PC-3 (cell line): ENCODE measurements around the gene HM13. TPM values are rescaled to one million over a fixed set of nuclear protein-coding genes. Genes with fewer than 3 reads are reported as not detected.

ENCODE experiments used
- ATAC-seq: fragments of 200-7000 bp; cut with Tn5 transposase; 2 replicates; pipeline ENCODE4 v1.9.1; 2020; ENCODE audit warnings: mild to moderate bottlenecking, moderate library complexity
- BruUV-seq: library from RNA; stranded (reverse); fragments of 400-500 nt; replicated peaks from 2 replicates; lab custom pipeline; 2021; lab: Mats Ljungman, UMichigan
- CTCF ChIA-PET: fragments of 300-600 bp; sonication (Branson Sonifier 250); formaldehyde crosslinking; loops from one replicate; lab custom pipeline; 2022; ENCODE audit warnings: antibody characterized with exemption; lab: Charles Lee
- POLR2A ChIA-PET: fragments of 300-600 bp; sonication (Branson Sonifier 250); formaldehyde crosslinking; loops from one replicate; lab custom pipeline; 2022; ENCODE audit warnings: antibody characterized with exemption; ENCODE audit not compliant: unreplicated experiment; lab: Charles Lee
- DNase-seq: peaks from one replicate; pipeline ENCODE4 v3.0.0-alpha.2; 2015
- H2AFZ ChIP-seq: fragments of 300-600 bp; sonication (generic); 2 replicates; pipeline ENCODE4 v1.6.0; 2016; ENCODE audit warnings: antibody characterized with exemption, low read length
- H3F3A ChIP-seq: fragments of 300-600 bp; sonication (generic); one replicate; pipeline ENCODE4 v1.6.0; 2017; ENCODE audit warnings: antibody characterized with exemption, low read length, control low read depth, mild to moderate bottlenecking; ENCODE audit not compliant: unreplicated experiment
- H3K27ac ChIP-seq: fragments of 300-600 bp; sonication (generic); 2 replicates; pipeline ENCODE4 v1.5.1; 2016; ENCODE audit warnings: mild to moderate bottlenecking, low read length
- H3K27me3 ChIP-seq: fragments of 300-600 bp; sonication (generic); 2 replicates; pipeline ENCODE4 v1.6.1; 2016; ENCODE audit warnings: low read length, mixed read lengths
- H3K36me3 ChIP-seq: fragments of 300-600 bp; sonication (generic); 2 replicates; pipeline ENCODE4 v1.6.1; 2016; ENCODE audit warnings: low read depth, mixed run types, low read length, mixed read lengths
- H3K4me1 ChIP-seq: fragments of 300-600 bp; sonication (generic); 2 replicates; pipeline ENCODE4 v1.5.1; 2016; ENCODE audit warnings: low read length; ENCODE audit not compliant: insufficient read depth
- H3K4me2 ChIP-seq: fragments of 300-600 bp; sonication (generic); 2 replicates; pipeline ENCODE4 v1.6.0; 2016; ENCODE audit warnings: low read length
- H3K4me3 ChIP-seq: fragments of 300-600 bp; sonication (generic); 2 replicates; pipeline ENCODE4 v1.5.1; 2016; ENCODE audit warnings: mild to moderate bottlenecking, low read length, mixed read lengths
- H3K79me2 ChIP-seq: fragments of 300-600 bp; sonication (generic); 2 replicates; pipeline ENCODE4 v1.6.1; 2017; ENCODE audit warnings: low read length, mixed read lengths
- H3K9ac ChIP-seq: fragments of 300-600 bp; sonication (generic); 2 replicates; pipeline ENCODE4 v1.6.0; 2016; ENCODE audit warnings: mild to moderate bottlenecking, low read length
- H3K9me2 ChIP-seq: fragments of 300-600 bp; sonication (generic); replicated peaks from 2 replicates; pipeline ENCODE4 v1.6.1; 2016; ENCODE audit warnings: mixed run types, low read length, mixed read lengths
- H3K9me3 ChIP-seq: fragments of 300-600 bp; sonication (generic); 2 replicates; pipeline ENCODE4 v1.6.1; 2016; ENCODE audit warnings: low read length, mixed read lengths
- H4K20me1 ChIP-seq: fragments of 300-600 bp; sonication (generic); 2 replicates; pipeline ENCODE4 v1.6.1; 2016; ENCODE audit warnings: low read length, mixed read lengths
- CTCF ChIP-seq: fragments of 300-600 bp; sonication (generic); conservative IDR thresholded peaks from 2 replicates; pipeline ENCODE4 v1.5.1; 2017; ENCODE audit warnings: antibody characterized with exemption, low read depth, mild to moderate bottlenecking, low read length
- EZH2 ChIP-seq: fragments of 300-600 bp; sonication (generic); IDR thresholded peaks from one replicate; pipeline ENCODE4 v1.6.1; 2017; ENCODE audit warnings: antibody characterized with exemption, mild to moderate bottlenecking, low read length; ENCODE audit not compliant: unreplicated experiment
- EZH2phosphoT487 ChIP-seq: fragments of 300-600 bp; sonication (generic); IDR thresholded peaks from 2 replicates; pipeline ENCODE4 v1.6.1; 2018; ENCODE audit warnings: mild to moderate bottlenecking, antibody characterized with exemption, low read length, borderline replicate concordance
- intact Hi-C: fragments of 100-400 bp; cut with micrococcal nuclease; formaldehyde crosslinking; loops from 2 replicates; pipeline ENCODE4 v1.9.0; 2023
- total RNA-seq: library from RNA; depleted of rRNA; stranded (reverse); fragments of >200 nt; gene quantifications from 2 replicates; pipeline ENCODE4 v1.2.3, GENCODE V29; 2014

The HM13 gene
- total RNA-seq, 1 experiment from 2014 or later: 99.5 TPM

- H3K36me3 ChIP-seq: peaks cover 37% of the 10 kb centered on the region
Observed at GRCh38 chr20:31542201-31542842, 28.1 kb downstream of the HM13 start.

DNA sequence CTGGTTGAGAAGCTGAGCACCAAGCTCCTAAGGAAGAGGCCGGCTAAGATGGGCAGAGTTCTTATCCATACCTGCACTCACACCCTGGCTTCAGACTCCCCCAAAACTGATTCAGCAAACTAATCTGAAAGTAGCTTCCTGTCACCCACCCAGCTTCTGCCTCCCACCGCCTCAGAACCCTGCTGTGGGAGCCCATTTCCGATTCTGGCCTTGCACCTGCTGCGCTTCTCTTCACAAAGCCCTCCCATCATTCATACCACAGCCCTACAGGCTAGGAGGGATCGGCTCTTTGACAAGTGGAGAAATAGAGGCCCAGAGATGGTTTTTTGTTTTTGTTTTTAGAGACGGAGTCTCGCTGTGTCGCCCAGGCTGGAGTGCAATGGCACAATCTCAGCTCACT, 28.7 kb downstream of the HM13 start:
- Histone ChIP-seq H3K9ac (no peak overlapping the region), H3F3A (peaks cover 6% of the 10 kb centered on the region), H3K4me2 (no peak overlapping the region), H3K79me2 (peaks cover 18% of the 10 kb centered on the region), H3K9me2 (no peaks in the 10 kb centered on the region), H3K27ac (0 out of 2 replicates have a peak overlapping the region, but pooled peaks have one; percentile 23), H3K4me1 (peaks cover 28% of the 10 kb centered on the region), H3K36me3 (peaks cover 36% of the 10 kb centered on the region), H3K9me3 (no peaks in the 10 kb centered on the region), H4K20me1 (no peaks in the 10 kb centered on the region; the same call in 1 of the 2 replicates), H3K27me3 (no peaks in the 10 kb centered on the region), H2AFZ (no peak overlapping the region), H3K4me3 (no peak overlapping the region)
- no peak for DNase-seq
- intact Hi-C loops: no loop called here
- no peak for ATAC-seq
- ChIA-PET POLR2A (no interaction called here), CTCF (no interaction called here)
- TF ChIP-seq EZH2phosphoT487: no peak
- TF ChIP-seq CTCF: no peak
- TF ChIP-seq EZH2: no peak
- BruUV-seq: no TSS peak

More at GRCh38 chr20:31542201-31542842, 28.1 kb downstream of the HM13 start:
- H3K79me2 ChIP-seq: peaks cover 12% of the 10 kb centered on the region
- H3K4me3 ChIP-seq: no peak overlapping the region
- peak; percentile 20 for ATAC-seq
- no peak for TF ChIP-seq CTCF
- TF ChIP-seq EZH2phosphoT487: no peak
- TF ChIP-seq EZH2: no peak
- CTCF ChIA-PET: no interaction called here
- H3K4me1 ChIP-seq: peaks cover 28% of the 10 kb centered on the region
- H3F3A ChIP-seq: peaks cover 6% of the 10 kb centered on the region
- no peak overlapping the region for H3K9ac ChIP-seq
- no peaks in the 10 kb centered on the region for H3K9me2 ChIP-seq
- H3K4me2 ChIP-seq: no peak overlapping the region
- no peaks in the 10 kb centered on the region; the same call in 1 of the 2 replicates for H4K20me1 ChIP-seq
- POLR2A ChIA-PET: no interaction called here
- no peaks in the 10 kb centered on the region for H3K9me3 ChIP-seq
- no TSS peak for BruUV-seq
- no peaks in the 10 kb centered on the region for H3K27me3 ChIP-seq
- peak overlapping the region; percentile 24 for H3K27ac ChIP-seq
- H2AFZ ChIP-seq: no peak overlapping the region
- DNase-seq: peak; percentile 42
- intact Hi-C loops: no loop called here

- Histone ChIP-seq H4K20me1 (no peaks in the 10 kb centered on the region; the same call in 1 of the 2 replicates), H3K9me2 (no peaks in the 10 kb centered on the region), H3K4me1 (peaks cover 37% of the 10 kb centered on the region), H3K4me2 (no peak overlapping the region), H3K4me3 (no peak overlapping the region), H3K36me3 (peaks cover 37% of the 10 kb centered on the region), H3K27ac (0 out of 2 replicates have a peak overlapping the region, but pooled peaks have one; percentile 16), H3K9ac (no peak overlapping the region), H3K79me2 (peaks cover 30% of the 10 kb centered on the region), H2AFZ (no peak overlapping the region), H3K27me3 (no peaks in the 10 kb centered on the region), H3F3A (peaks cover 6% of the 10 kb centered on the region), H3K9me3 (no peaks in the 10 kb centered on the region)
- TF ChIP-seq EZH2phosphoT487 (no peak), CTCF (no peak), EZH2 (no peak)
- POLR2A ChIA-PET: no interaction called here
- CTCF ChIA-PET: interaction anchor here (0.6 kb wide), 1 partner anchor 9 kb away, joined by 3 read pairs; no protein-coding TSS in a partner anchor
- intact Hi-C loops: no loop called here
- ATAC-seq (peak; percentile 16), DNase-seq (peak; percentile 62)
- no TSS peak for BruUV-seq
Observed at GRCh38 chr20:31543966-31544598, 29.8 kb downstream of the HM13 start.
